IPS DF 19.7 (cell line): ENCODE results near the gene MRPL46.
"Not testable (repeated sequence)": the region's sequence is repeated elsewhere in the genome, so short reads cannot be mapped to it uniquely, and the experiment has no call there.

ENCODE experiments used
- DNase-seq: peaks from one replicate; pipeline ENCODE4 v3.0.0-alpha.2; 2013; ENCODE audit warnings: low read depth, low spot score

MRPL46 gene

GRCh38 chr15:88441076-88441730, 26.0 kb downstream of the MRPL46 start:
- DNase-seq: no peak

- DNase-seq: no peak
Measured at GRCh38 chr15:88440021-88440420, 27.2 kb downstream of the MRPL46 start.

- DNase-seq: no peak
Measured at GRCh38 chr15:88438181-88438580, 29.0 kb downstream of the MRPL46 start.

- DNase-seq: not testable (repeated sequence)
Measured at GRCh38 chr15:88434106-88434505, 33.1 kb downstream of the MRPL46 start.

- no peak for DNase-seq
Measured at GRCh38 chr15:88433046-88433685, 34.0 kb downstream of the MRPL46 start.

GRCh38 chr15:88431441-88431840, 35.7 kb downstream of the MRPL46 start:
- DNase-seq: no peak

- no peak for DNase-seq
Measured at GRCh38 chr15:88430051-88430450, 37.1 kb downstream of the MRPL46 start.

- DNase-seq: no peak
Measured at GRCh38 chr15:88428805-88429605, 38.2 kb downstream of the MRPL46 start.

- DNase-seq: no peak
Measured at GRCh38 chr15:88428053-88428452, 39.1 kb downstream of the MRPL46 start.

GRCh38 chr15:88426304-88426703, 40.9 kb downstream of the MRPL46 start:
- no peak for DNase-seq

GRCh38 chr15:88423331-88423730, 43.9 kb downstream of the MRPL46 start:
- no peak for DNase-seq

- no peak for DNase-seq
Measured at GRCh38 chr15:88419830-88420229, 47.4 kb downstream of the MRPL46 start.
